COLO829 (cell line): Measurements from ENCODE around the gene TMPRSS11D.

Source experiments
- DNase-seq: peaks from one replicate; pipeline ENCODE4 v3.0.0; 2012; ENCODE audit warnings: low spot score

The TMPRSS11D gene

DNA sequence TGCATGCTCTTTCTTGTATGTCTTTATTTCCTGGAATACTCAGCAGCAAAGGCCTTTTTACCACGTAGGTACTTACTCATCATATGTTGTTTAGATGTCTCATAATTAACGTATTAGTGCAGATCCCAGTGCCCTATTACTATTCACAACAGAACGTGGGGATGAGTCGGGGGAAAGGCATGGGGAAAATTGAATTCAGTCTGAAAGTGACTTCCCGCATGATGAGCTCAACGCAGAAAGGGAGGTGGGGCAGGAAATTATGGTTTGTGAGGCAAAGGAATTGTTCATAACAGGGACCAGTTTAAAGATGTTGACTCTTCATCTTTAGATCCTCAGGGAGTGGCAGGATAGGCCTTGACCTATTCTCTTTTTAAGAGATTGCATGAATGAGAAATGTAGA is 2.0 kb upstream of the TMPRSS11D start:
- DNase-seq = peak; percentile 35

DNA sequence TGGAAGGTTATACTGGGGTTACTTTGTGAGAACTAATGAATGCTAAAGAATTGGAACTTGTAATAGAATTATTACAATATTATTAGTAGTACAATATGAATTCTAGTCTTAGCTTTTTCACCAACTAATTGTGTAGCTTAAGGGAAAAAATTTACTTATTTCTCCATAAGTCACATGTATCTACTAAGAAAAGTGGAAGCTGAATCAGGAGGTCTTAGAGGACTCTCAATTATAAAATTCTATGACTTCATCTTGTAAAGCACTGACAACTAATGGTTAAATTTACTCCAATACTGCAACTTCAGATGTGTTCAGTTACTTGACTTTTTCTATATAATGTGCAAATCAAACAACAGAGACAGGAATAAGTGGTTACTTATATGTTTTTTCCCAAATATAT is 899 bp upstream of the TMPRSS11D start:
- DNase-seq = no peak

DNA sequence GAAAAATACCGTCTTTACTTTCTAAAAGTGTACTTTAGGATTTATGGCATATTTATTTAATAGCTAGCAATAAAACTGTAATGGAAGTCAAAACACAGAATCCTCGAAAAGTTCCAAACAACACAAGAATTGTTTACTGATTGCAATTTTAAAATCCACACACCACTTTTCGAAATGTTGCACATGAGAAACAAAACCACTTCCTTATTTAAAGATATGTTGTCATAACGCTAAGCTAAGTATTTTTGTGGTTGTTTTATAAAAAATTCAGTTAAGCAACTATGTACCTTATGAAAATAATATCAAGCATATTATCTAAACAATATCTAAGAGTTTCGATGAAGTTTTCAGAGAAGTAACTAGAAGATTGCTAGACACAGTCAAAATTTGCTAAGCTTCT is 344 bp downstream of the TMPRSS11D start:
- no peak for DNase-seq

DNA sequence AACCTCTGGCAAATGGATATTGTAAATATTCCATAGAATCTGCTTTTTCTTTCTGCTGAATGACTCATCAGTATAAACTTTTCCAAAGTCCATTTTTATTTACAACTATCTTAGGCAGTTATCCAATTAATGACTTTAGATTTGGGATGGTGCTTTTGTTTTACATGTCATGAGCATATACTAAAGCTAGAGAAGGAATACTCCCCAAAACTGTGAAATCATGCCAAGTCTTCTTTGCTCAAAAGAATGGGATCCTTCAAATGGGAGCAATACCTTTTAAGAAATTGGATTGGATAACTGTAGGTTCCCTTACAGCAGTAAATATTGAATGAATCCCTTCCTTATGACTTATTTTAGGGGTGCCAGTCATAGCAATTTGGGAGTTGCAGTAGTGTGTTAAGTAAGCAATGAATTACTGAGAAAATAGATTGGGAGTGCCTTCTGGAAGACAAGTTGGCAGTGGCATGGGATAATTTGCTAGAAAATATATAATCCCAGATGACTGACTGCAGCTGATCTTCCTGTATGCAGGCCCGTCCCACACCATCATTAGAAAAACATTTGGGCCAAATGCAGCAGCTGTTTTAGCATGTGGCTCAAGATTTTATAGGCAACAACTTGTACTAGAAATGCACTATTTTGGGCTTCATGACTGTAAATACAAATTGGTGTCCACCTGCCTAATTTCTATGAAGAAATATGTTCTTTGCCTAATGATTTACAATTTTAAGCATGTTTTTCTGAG is 2.8 kb downstream of the TMPRSS11D start:
- DNase-seq = no peak

DNA sequence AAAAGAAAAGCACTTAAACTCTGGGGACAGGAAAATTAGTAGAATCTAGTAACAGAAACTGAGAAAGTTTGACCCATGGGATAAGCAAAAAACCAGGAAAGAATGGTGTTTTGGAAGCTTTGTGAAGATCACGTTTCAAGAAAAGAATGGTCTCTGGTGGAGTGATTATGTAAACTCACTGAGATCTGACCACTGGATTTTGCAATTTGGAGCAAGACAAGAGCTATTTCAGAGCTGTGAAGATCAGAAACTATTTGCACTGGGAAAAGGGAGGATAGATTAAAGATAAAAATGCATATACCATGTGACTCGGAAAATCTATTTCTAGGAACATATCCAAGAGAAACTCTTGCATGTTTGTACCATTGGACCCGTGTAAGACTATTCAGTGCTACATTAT is 4.3 kb downstream of the TMPRSS11D start:
- DNase-seq = no peak

DNA sequence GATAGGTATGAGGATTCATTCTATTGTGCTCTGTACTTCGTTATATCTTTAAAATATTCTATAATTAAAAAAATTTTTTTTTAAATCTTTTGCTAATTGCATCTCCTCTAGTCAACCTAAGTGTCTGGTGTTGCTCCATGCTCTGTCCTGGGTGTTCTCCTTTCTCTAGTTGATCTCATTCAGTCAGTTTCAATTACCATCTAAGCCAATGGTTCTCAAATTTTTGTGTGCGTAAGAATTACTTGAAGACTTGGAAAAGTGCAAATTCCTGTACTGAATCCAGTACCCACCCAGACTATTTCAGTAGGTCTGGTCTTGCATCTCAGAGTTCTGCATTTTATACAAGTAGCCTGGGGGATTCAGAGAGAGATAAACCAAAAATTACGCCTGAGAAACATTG is 6.7 kb downstream of the TMPRSS11D start:
- no peak for DNase-seq

DNA sequence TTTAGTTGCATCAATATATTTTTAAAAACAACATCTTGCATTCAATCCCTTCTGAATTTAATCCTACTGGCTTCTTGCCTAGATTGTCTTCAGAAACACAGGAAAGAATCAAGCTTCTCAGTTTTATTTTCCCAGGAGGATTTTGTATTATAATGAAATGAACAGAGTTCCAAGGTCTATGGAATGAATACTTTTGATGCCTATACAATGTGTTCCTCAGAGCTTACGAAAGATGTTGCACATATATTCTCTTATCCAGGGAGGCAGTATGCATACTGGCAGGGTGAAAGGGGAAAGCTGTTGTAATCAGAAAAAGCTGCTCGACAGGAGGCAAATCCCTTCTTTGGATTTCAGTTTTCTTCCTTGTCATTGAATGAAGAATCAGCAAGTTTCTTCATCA is 8.8 kb downstream of the TMPRSS11D start:
- DNase-seq = no peak

DNA sequence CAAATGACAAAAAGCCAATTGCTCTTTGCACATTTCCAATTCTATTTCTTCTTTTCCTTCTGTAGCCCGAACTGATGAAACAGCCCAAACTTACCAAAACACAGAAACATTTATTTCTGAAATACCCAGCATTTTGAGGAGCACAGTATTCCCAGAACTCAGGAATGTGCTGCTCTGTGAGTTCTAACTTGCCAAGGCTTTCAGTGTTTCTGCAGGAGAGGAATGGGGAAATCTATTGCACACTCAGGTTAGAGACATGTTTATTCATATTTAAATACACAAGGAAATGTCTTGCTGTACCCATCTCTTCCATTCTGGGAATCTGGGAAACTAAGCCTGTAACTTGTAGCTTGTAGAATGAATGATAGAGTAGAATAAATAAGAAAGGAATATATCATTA is 10.7 kb downstream of the TMPRSS11D start:
- no peak for DNase-seq

DNA sequence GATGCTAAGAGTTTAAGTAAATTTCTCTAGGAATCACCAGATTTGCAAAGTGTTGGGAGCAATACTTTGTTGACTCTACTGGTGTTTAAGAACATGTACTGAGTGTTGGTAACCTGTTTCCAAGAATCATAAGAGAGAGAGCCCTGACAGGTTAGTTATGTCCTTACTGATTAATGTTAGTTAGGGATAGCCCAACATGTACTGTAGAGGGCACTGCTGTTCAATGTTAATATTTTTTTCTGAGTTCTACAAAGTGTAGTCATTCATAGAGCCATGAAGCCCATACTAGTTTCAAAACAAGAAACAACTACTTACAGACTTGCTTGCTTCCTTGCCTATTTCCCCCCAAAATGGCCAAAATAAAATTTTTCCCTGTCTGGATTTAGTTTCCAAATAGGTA is 11.9 kb downstream of the TMPRSS11D start:
- DNase-seq = peak; percentile 60

DNA sequence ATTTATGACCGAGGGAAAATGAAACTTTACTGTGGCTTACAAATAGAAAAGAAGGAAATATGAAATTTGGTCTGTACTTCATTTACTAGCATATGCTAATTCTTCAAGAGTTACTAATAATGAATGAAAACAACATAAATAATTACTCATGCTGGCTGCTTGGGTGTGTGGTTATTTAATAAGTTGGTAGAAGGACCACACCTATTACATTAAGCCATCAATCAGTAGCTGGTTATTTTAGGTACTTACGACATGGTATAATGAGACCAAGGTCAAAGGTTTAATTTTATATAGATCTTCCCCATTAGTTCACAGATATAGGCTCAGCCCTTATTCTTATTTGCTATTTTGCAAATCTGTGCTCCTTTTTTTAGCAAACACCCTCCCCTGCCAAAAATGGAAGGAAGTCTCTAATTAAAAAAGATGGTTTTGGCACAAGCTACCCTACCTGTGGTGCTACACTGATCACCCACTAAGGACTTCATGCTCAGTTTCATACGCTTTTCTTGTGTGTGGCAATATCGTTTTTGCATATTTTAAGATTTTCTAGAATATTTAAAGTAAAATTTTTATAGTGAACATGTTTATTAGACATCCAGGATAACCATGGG is 14.1 kb downstream of the TMPRSS11D start:
- no peak for DNase-seq

DNA sequence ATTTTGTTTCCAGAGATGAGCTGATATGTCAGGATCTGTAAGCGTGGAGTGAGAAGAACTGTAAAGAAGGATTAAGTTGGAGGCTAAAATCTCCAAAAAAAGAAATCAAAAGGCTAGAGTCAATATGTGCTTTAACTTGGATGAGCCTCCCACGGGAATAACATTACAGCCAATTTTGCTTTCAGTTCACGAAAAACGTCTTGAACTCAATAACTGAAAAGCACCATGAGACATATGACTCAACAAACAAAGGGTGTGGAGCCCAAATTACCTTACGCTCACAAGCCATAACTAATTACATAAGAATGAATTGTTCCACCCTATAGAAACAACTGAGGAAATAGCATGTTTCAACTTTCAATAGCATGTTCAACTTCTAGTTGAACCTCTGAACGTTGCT is 22.3 kb downstream of the TMPRSS11D start:
- DNase-seq = peak; percentile 13

DNA sequence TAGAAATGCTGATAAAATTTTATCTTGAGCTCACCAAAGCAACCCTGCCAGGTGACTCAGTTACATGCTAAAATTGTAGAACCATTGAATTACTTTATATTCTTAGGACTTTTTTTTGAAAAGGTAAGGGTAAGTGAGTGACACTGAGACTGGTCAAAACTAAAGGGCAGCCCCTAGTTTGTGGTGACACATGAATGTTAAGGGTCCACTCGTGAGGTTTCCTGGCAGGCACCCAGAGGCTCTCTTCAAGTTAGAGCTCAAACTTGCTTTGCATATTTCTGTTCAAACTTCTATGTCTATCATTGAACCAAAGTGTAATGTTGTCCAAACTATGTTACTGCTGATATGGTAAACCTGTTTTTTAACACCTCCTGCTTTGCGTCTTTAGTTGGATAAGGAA is 30.5 kb downstream of the TMPRSS11D start:
- no peak for DNase-seq

DNA sequence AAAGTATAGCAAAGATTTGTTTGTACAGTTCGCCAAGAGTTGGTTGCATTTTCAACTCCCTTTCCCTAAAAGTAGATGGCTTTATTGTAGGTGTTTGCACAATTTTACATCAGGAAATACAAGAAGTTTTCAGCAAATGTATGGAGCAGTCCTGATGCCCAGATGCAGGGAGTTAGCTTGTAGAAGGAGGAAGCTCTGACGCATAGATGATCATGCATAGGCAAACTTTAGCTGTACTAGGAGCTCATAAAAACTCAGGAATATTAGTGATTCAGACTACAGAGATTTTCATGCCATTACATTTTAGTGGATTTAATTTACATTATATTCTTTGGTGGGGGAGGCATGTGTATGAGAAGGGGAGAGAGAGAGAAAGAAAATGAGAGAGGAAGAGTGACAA is 62.9 kb downstream of the TMPRSS11D start:
- DNase-seq = no peak

DNA sequence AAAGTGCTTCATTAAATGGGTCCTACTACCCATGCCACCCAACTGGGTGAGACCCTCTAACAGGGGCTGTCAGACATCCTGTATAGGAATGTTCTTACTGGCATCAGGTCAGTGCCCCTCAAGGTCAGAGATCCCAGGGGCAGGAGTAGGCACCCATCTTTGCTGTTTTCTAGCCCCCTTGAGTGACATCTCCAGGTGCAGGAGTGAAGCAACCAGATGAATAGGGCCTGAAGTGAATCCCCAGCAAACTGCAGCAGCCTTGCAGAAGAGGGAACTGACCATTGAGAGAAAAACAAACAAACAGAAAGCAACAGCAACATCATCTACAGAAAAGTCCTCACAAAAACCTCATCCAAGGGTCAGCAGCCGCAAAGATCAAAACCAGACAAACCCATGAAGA is 73.8 kb downstream of the TMPRSS11D start:
- no peak for DNase-seq

DNA sequence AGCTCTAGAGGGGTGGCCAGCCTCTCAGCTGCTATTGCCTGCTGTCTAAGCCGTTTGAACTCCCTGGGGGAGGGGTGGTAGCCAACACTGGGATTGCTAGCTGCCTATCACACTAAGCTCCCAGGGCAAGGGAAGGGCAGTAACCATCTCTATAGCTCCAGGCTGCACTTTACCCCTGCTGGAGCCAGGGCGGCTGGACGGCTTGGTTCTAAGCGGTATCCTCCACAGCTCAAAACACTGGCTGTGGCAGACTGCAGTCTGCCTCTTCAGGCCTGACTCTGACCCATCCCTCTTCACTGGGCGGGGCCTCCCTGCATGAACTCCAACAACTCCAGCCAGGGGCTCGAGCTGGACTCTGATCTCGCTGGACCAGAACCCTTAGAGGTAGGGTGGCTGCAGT is 74.3 kb downstream of the TMPRSS11D start:
- no peak for DNase-seq

DNA sequence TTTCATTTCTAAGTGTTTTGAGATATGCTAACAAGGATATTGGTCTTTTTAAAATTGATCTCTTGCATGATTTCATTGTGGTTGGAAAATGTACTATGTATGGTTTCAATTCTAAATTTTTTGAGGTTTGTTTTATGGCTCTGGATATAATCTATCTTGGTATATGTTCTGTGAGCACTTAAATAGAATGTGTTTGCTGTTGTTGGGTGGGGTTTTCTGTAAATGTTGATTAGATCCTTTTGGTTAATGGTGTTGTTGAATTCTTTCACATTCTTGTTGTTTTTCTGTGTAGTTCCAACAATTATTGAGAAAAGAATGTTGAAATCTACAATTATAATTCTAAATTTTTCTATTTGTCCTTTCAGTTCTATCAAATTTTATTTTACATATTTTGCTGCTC is 87.0 kb downstream of the TMPRSS11D start:
- DNase-seq = no peak

DNA sequence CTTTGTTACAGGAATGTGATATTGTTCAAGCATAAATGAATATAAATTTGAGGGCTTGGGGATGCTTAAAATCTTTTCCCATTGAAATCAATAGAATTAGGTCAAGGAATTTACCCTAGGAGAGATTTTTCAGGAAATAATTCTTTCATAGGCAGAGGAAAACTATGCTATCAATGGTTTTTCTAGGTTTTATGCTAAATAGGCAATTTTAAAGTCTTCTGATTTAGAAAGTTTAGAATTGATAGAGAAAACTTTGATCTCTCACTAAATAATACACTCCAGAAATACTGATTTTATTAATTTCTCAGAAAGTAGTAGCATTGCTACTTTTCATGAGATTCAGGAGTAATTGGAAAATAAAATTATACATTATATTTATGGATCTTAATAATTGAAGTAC is 93.1 kb downstream of the TMPRSS11D start:
- DNase-seq = no peak

DNA sequence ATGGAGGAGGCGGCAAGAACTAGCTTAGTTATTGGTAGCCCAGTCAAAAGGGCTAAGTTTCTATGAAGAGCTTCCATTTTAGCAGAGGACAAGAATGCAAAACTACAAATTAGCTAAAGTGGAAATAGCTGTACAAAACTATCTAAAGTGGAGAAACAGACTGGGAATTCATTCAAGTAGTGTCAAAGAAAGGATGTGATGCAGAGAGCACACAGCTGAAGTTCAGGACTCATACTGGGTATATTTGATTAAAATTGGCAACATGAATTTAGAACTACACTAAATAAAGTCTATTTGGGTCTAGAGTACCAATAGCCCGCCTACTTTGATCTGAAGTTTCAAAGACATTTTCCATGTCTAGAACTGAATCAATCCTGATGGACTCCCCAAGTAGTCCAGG is 96.5 kb downstream of the TMPRSS11D start:
- DNase-seq = no peak

DNA sequence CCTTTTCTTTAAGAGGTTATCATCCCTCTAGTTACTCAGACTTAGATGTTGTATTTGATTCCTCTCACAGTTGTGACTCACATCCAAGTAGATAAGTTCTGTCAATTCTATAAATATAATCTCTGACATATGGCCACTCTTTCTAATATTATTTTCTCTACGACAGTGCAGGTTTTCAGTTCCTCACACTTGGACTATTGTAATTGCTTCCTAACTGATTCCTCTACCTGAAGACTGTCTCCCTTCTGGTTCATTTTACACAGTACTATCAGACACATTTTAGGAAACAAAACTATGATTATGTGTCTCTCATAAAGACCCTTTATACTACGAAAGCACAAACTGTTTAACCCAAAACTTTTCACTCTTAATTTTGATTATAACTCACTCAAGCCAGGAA is 98.3 kb downstream of the TMPRSS11D start:
- DNase-seq = peak; percentile 53

DNA sequence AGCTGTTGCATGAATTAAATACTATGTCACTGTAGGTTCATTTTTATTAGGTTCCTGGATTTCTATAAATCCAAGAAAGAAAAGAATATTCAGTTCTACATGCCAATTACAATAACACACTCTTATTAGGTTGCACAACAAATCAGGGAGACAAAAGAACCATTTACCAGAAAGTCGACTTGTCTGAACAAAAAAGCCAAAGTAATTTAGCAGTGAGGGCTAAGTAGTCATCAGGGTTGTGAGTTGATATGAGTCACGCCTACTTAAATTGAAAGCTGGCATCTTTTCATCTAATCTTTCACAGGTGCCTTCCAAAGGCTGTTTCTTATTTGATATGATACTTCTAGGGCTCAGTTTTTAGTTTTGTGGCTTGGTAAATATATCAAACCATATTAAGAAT is 104.2 kb downstream of the TMPRSS11D start:
- DNase-seq = peak; percentile 74

DNA sequence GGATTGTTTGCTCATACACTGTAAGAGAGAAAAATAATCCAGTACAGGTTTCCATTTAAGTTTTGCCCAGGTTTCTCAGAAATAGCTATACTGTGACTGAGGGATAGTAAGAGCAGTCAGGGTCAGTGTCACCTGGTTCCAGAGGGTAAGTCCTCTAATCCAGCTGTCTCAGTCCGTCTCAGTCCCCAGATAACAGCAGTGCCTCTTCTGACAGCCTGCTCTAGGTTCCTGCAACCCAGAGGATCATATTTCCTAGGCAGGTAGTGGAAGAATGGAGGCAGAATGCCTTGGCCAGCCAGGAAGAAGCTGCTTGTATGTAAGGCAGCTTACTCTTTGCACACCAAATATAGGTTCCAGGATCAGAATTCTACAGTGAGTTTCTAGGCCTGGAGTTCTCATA is 107.1 kb downstream of the TMPRSS11D start:
- DNase-seq = no peak
